ENCODE measurements around the gene TJP2.

The TJP2 gene

GRCh38 chr9:69134412-69134811 lies 39.7 kb upstream of the TJP2 start:
- Histone ChIP-seq H2AK5ac (ENCODE audit: low read depth, low read length) (no peak overlapping the region), H4K8ac (ENCODE audit: low read depth, low read length) (no peak overlapping the region), H2BK5ac (ENCODE audit: low read length) (no peak overlapping the region), H3K9ac (ENCODE audit: low read depth, low read length, poor library complexity) (no peak overlapping the region), H2BK120ac (ENCODE audit: low read depth, low read length) (no peak overlapping the region), H3K4me2 (ENCODE audit: insufficient read depth, low read length, poor library complexity, severe bottlenecking) (no peak overlapping the region), H2BK12ac (ENCODE audit: low read length) (no peak overlapping the region), H2BK15ac (ENCODE audit: low read length) (no peak overlapping the region), H3K4ac (ENCODE audit: low read length) (no peak overlapping the region), H3K27me3 (ENCODE audit: control insufficient read depth in 3 of 3, insufficient read depth in 3 of 3, low read depth in 1 of 3, low read length in 3 of 3) (no peaks in the 10 kb centered on the region), H3K18ac (ENCODE audit: low read length) (no peak overlapping the region), H3K4me3 (ENCODE audit: low read length in 2 of 2) (peak overlapping the region in 1 of 2 donors; percentile 32), H3K14ac (ENCODE audit: low read length) (no peak overlapping the region), H3K79me1 (ENCODE audit: low read depth, low read length) (peaks cover 2% of the 10 kb centered on the region), H3K27ac (replicated peaks; ENCODE audit: low read length) (no peak overlapping the region), H3K23ac (ENCODE audit: low read depth, low read length, poor library complexity) (no peak overlapping the region), H2AFZ (ENCODE audit: low read length) (no peak overlapping the region), H4K91ac (ENCODE audit: low read depth, low read length, poor library complexity) (no peak overlapping the region), H3K9me3 (replicated peaks in 1 of 2; ENCODE audit: control insufficient read depth in 2 of 2, insufficient read depth in 1 of 2, low read depth in 1 of 2, low read length in 2 of 2) (no peaks in the 10 kb centered on the region), H3K36me3 (replicated peaks in 1 of 2; ENCODE audit: control insufficient read depth in 2 of 2, insufficient read depth in 2 of 2, low read length in 2 of 2) (peaks cover 4 to 16% of the 10 kb centered on the region in 2 donors), H3K4me1 (ENCODE audit: control insufficient read depth in 2 of 2, insufficient read depth in 1 of 2, low read depth in 1 of 2, low read length in 2 of 2) (peaks cover 0 to 10% of the 10 kb centered on the region in 2 donors)
- no peak for DNase-seq (ENCODE audit: low spot score)
- no CpG with 5 or more reads among the region's 6 CpGs for WGBS, 2 donors (ENCODE audit: extremely low coverage in 2 of 2, insufficient read length in 2 of 2, insufficient replicate concordance in 1 of 2)

- Histone ChIP-seq H4K8ac (ENCODE audit: low read depth, low read length) (no peak overlapping the region), H3K79me1 (ENCODE audit: low read depth, low read length) (peaks cover 3% of the 10 kb centered on the region), H3K4me2 (ENCODE audit: insufficient read depth, low read length, poor library complexity, severe bottlenecking) (no peak overlapping the region), H2BK120ac (ENCODE audit: low read depth, low read length) (no peak overlapping the region), H3K9ac (ENCODE audit: low read depth, low read length, poor library complexity) (no peak overlapping the region), H2AFZ (ENCODE audit: low read length) (no peak overlapping the region), H3K23ac (ENCODE audit: low read depth, low read length, poor library complexity) (no peak overlapping the region), H2BK5ac (ENCODE audit: low read length) (no peak overlapping the region), H3K27ac (replicated peaks; ENCODE audit: low read length) (no peak overlapping the region), H2BK15ac (ENCODE audit: low read length) (no peak overlapping the region), H3K18ac (ENCODE audit: low read length) (no peak overlapping the region), H2BK12ac (ENCODE audit: low read length) (no peak overlapping the region), H3K4ac (ENCODE audit: low read length) (no peak overlapping the region), H3K14ac (ENCODE audit: low read length) (no peak overlapping the region), H3K9me3 (replicated peaks in 1 of 2; ENCODE audit: control insufficient read depth in 2 of 2, insufficient read depth in 1 of 2, low read depth in 1 of 2, low read length in 2 of 2) (no peaks in the 10 kb centered on the region), H3K36me3 (replicated peaks in 1 of 2; ENCODE audit: control insufficient read depth in 2 of 2, insufficient read depth in 2 of 2, low read length in 2 of 2) (peaks cover 4 to 23% of the 10 kb centered on the region in 2 donors), H4K91ac (ENCODE audit: low read depth, low read length, poor library complexity) (no peak overlapping the region), H2AK5ac (ENCODE audit: low read depth, low read length) (no peak overlapping the region), H3K4me1 (ENCODE audit: control insufficient read depth in 2 of 2, insufficient read depth in 1 of 2, low read depth in 1 of 2, low read length in 2 of 2) (peaks cover 0 to 5% of the 10 kb centered on the region in 2 donors), H3K4me3 (ENCODE audit: low read length in 2 of 2) (no peak overlapping the region), H3K27me3 (ENCODE audit: control insufficient read depth in 3 of 3, insufficient read depth in 3 of 3, low read depth in 1 of 3, low read length in 3 of 3) (no peaks in the 10 kb centered on the region)
- DNase-seq (ENCODE audit: low spot score), result no peak
- WGBS, 2 donors (ENCODE audit: extremely low coverage in 2 of 2, insufficient read length in 2 of 2, insufficient replicate concordance in 1 of 2), result no CpG with 5 or more reads among the region's 2 CpGs
Measured at GRCh38 chr9:69136185-69136584, 37.9 kb upstream of the TJP2 start.

- no peak overlapping the region for H3K4me3 ChIP-seq (ENCODE audit: low read length in 2 of 2)
- H2AFZ ChIP-seq (ENCODE audit: low read length), result no peak overlapping the region
- no peak overlapping the region for H3K27ac ChIP-seq (replicated peaks; ENCODE audit: low read length)
- no peak overlapping the region for H2BK5ac ChIP-seq (ENCODE audit: low read length)
- H3K9me3 ChIP-seq (replicated peaks in 1 of 2; ENCODE audit: control insufficient read depth in 2 of 2, insufficient read depth in 1 of 2, low read depth in 1 of 2, low read length in 2 of 2), result no peaks in the 10 kb centered on the region
- H3K27me3 ChIP-seq (ENCODE audit: control insufficient read depth in 3 of 3, insufficient read depth in 3 of 3, low read depth in 1 of 3, low read length in 3 of 3), result no peaks in the 10 kb centered on the region
- H3K18ac ChIP-seq (ENCODE audit: low read length), result no peak overlapping the region
- WGBS, 2 donors (ENCODE audit: extremely low coverage in 2 of 2, insufficient read length in 2 of 2, insufficient replicate concordance in 1 of 2), result no CpG with 5 or more reads among the region's 7 CpGs
- H3K23ac ChIP-seq (ENCODE audit: low read depth, low read length, poor library complexity), result no peak overlapping the region
- H3K36me3 ChIP-seq (replicated peaks in 1 of 2; ENCODE audit: control insufficient read depth in 2 of 2, insufficient read depth in 2 of 2, low read length in 2 of 2), result peaks cover 4 to 23% of the 10 kb centered on the region in 2 donors
- H3K4ac ChIP-seq (ENCODE audit: low read length), result no peak overlapping the region
- H2BK120ac ChIP-seq (ENCODE audit: low read depth, low read length), result no peak overlapping the region
- no peak for DNase-seq (ENCODE audit: low spot score)
- no peak overlapping the region for H3K4me2 ChIP-seq (ENCODE audit: insufficient read depth, low read length, poor library complexity, severe bottlenecking)
- no peak overlapping the region for H2AK5ac ChIP-seq (ENCODE audit: low read depth, low read length)
- H3K9ac ChIP-seq (ENCODE audit: low read depth, low read length, poor library complexity), result no peak overlapping the region
- no peak overlapping the region for H2BK15ac ChIP-seq (ENCODE audit: low read length)
- no peak overlapping the region for H2BK12ac ChIP-seq (ENCODE audit: low read length)
- H4K91ac ChIP-seq (ENCODE audit: low read depth, low read length, poor library complexity), result no peak overlapping the region
- peaks cover 0 to 5% of the 10 kb centered on the region in 2 donors for H3K4me1 ChIP-seq (ENCODE audit: control insufficient read depth in 2 of 2, insufficient read depth in 1 of 2, low read depth in 1 of 2, low read length in 2 of 2)
- H3K14ac ChIP-seq (ENCODE audit: low read length), result peak overlapping the region; percentile 2
- no peak overlapping the region for H4K8ac ChIP-seq (ENCODE audit: low read depth, low read length)
- peaks cover 3% of the 10 kb centered on the region for H3K79me1 ChIP-seq (ENCODE audit: low read depth, low read length)
Measured at GRCh38 chr9:69136779-69137178, 37.3 kb upstream of the TJP2 start.

- Histone ChIP-seq H3K4me1 (ENCODE audit: control insufficient read depth in 2 of 2, insufficient read depth in 1 of 2, low read depth in 1 of 2, low read length in 2 of 2) (peaks cover 0 to 5% of the 10 kb centered on the region in 2 donors), H3K4me3 (ENCODE audit: low read length in 2 of 2) (no peak overlapping the region), H4K91ac (ENCODE audit: low read depth, low read length, poor library complexity) (no peak overlapping the region), H2BK12ac (ENCODE audit: low read length) (no peak overlapping the region), H3K4ac (ENCODE audit: low read length) (no peak overlapping the region), H3K36me3 (replicated peaks in 1 of 2; ENCODE audit: control insufficient read depth in 2 of 2, insufficient read depth in 2 of 2, low read length in 2 of 2) (peaks cover 4 to 23% of the 10 kb centered on the region in 2 donors), H2BK15ac (ENCODE audit: low read length) (no peak overlapping the region), H3K9me3 (replicated peaks in 1 of 2; ENCODE audit: control insufficient read depth in 2 of 2, insufficient read depth in 1 of 2, low read depth in 1 of 2, low read length in 2 of 2) (no peaks in the 10 kb centered on the region), H4K8ac (ENCODE audit: low read depth, low read length) (no peak overlapping the region), H3K79me1 (ENCODE audit: low read depth, low read length) (peaks cover 1% of the 10 kb centered on the region), H2AK5ac (ENCODE audit: low read depth, low read length) (no peak overlapping the region), H2BK120ac (ENCODE audit: low read depth, low read length) (no peak overlapping the region), H3K14ac (ENCODE audit: low read length) (no peak overlapping the region), H3K9ac (ENCODE audit: low read depth, low read length, poor library complexity) (no peak overlapping the region), H3K18ac (ENCODE audit: low read length) (no peak overlapping the region), H3K4me2 (ENCODE audit: insufficient read depth, low read length, poor library complexity, severe bottlenecking) (no peak overlapping the region), H2AFZ (ENCODE audit: low read length) (no peak overlapping the region), H3K27ac (replicated peaks; ENCODE audit: low read length) (no peak overlapping the region), H2BK5ac (ENCODE audit: low read length) (no peak overlapping the region), H3K27me3 (ENCODE audit: control insufficient read depth in 3 of 3, insufficient read depth in 3 of 3, low read depth in 1 of 3, low read length in 3 of 3) (no peaks in the 10 kb centered on the region), H3K23ac (ENCODE audit: low read depth, low read length, poor library complexity) (no peak overlapping the region)
- WGBS, 2 donors (ENCODE audit: extremely low coverage in 2 of 2, insufficient read length in 2 of 2, insufficient replicate concordance in 1 of 2), result no CpG with 5 or more reads among the region's 8 CpGs
- no peak for DNase-seq (ENCODE audit: low spot score)
Measured at GRCh38 chr9:69137311-69137710, 36.8 kb upstream of the TJP2 start.

Data from neuronal stem cell (in vitro differentiated cells).